NCI-H446 (cell line): ENCODE results near the gene UBE3D.
"Not testable (repeated sequence)": the region's sequence is repeated elsewhere in the genome, so short reads cannot be mapped to it uniquely, and the experiment has no call there.

Experiments used
- DNase-seq, 2 experiments: peaks; one replicate each; lab custom pipeline; 2025; lab: John Stamatoyannopoulos, UW

Gene UBE3D

DNA sequence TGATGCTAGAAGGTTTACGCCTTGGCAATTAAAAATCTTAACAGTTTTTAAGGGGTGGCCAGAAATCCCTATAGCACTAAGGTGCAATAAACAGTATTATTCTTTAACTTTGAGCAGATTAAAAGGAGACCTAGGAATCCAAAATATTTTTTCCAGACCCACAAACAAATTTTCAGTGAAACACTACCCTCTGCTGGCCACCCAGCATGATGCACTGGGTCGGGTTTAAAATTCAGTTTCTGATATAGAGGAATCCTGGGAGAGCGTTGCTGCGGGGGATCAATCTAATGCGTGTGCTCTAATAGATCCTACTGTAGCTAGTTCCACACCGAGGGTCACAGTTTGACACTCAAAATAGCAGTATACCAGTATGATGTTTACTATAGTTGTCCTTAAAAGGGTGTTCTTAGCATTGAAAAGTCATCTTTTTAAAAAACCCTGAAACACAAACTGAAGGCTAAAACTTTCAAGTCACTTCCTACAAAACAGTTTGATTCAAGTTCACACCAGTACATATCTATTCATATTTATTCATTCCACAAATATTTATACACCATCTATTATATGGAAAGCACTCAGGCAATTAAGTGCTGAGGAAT is 10.2 kb downstream of the UBE3D start:
- peak in 1 of 2 experiments; percentile 43 for DNase-seq

DNA sequence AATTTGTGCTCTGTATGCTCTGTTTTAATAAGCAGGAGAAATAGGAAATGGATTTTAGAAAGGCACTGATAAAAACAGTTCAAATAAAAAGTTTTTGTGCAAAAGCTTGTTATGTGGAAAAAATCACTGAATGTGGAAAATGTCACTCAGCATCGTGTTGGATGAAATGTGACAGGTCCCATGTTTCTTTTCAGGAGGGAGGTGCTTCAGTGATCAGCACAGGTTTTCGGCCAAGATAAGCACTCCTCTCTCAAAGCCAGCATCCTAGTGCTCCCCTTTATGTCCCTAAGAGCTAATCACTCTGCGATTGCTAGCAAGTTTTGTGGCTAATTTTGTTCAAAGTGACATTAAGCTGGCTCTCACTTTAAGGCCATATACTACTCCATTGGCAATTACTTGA is 12.0 kb downstream of the UBE3D start:
- no peak for DNase-seq

DNA sequence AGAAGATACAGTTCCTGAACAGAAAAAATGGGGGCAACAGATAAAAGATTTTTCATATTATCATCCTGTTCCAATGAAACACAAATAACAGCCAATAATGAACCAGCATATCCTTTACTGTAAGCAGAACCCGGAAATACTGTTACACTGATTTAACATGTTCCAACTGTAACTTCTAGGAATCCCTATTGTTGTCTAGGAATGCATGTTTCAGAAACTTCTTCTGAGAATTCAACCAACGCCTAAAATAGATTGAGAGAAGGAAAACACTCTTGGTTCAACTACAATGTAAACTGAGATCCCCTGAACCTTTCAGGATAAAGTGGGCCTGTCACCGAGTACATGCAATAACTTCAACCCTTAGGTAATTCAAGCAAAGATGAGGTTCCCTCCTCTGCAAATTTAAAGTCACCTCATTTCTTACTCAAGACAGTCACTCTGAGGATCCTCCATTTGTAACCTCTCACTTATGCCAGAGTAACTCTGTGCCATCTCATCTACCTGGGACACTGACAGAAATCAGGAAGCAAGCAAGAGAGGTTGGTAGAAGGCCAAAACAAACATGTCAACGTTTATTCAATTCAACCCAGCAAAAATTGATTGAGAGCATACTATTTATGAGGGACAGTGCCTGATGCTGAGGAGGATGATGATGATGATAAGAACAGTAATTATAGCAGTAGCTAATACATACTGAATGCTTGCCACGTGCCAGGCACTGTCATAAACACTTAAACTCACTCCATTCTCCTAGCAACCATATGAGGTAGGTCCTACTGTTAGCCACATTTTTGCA is 14.1 kb downstream of the UBE3D start:
- no peak for DNase-seq

DNA sequence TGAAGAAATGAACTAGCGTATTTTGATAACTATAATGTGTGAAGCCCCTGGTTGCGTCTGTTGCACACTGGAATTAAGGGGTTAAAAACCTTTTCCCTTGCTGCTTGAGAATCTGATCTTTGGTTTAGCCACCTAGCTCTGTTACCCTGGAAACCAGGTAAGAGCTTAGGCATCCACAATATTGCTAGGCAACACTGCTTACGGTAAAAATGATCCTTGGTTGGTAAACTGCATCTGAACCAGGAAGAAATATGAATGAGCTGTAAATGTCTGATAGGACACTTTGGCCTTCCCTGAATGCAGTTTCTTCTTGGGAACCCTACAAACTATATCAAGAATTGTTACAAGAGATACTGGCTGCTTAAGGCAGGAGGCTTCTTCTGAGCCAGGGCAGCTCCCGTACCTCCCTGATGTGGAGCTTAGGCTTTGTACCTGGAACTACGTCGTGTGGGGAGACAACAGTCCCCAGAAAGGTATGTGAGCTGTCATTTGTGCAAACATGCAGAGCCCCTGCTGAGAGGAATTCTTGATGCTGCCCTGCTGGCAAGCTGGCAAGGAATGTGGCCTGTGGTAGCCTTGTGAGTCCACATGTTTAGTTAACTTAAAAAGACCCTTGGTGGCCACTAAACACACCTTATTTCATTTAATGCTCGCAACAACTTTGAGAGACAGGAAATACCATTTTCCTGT is 18.4 kb downstream of the UBE3D start:
- no peak for DNase-seq

DNA sequence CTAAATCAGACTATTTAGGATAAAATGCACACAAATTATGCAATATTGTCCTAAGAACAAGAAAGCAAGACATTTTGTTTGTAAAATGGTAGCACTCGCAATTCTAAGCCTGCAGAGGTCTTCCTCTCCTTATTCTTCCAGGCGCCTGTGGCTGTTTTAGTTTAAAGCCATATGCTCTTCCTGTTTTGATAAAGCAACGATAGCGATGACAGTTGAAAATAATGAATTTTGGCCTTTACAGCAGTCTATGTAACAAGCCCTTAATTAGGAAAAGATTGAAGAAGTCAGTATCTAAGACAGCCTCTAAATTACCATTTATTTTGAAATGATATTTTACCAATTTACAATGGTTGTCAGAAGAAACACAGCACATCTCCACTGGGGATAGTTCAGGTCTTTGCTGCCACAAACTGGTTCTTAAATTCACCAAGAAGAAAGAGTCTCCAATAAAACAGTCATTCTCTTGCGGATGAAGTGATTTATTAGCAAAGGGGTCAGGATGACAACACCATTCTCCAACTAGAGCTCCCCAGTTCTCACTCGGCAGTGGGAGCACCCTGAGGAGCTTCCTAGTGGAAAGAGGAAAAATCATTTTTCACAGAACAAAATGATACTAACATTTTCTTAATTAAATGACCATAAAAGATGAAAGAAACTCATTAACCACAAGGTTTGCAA is 21.4 kb downstream of the UBE3D start:
- no peak for DNase-seq

DNA sequence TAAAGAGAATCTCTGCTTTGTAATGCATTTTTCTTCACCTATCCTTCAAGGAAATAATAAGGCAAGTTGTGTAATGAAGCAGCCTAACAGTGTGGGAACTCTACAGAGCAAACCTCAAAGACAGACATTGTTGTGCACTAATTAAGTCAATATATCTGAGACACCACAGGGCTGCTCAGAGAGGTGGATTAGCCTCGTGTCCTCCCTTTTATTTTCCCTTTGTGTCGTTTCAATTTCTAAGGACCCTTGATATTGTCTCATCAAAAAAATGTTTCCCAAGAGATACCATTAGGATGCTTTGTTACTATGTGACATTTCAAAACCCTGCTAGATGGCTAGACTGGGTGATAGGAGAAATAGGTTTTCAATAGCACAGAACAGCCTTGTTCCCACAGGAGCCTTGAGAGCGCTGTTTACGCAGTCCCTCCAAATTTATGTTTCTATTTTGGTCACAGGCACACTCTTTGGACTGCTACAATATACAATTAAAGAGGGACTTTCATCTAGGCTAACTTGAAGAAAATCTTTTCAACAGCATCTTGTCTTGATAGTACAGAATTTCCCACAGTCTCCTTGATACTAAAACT is 23.1 kb downstream of the UBE3D start:
- no peak for DNase-seq

DNA sequence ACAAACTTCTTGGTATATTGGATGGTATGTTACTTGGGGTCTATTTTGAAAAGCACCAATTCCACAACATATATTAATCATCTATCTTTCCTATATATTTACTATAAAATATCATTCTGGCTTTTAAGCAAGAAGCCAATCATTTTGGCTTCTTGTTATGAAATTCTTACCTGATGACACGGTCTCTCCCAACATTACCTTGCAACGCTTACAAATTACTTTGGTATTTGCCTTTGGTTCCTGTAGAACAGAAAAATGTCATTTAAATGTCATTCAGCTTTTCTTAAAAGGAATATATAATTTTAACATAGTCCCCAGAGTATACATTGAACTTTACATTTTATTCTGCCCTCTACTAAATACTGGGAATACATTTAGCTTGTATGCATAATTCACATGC is 27.4 kb downstream of the UBE3D start:
- DNase-seq: no peak

DNA sequence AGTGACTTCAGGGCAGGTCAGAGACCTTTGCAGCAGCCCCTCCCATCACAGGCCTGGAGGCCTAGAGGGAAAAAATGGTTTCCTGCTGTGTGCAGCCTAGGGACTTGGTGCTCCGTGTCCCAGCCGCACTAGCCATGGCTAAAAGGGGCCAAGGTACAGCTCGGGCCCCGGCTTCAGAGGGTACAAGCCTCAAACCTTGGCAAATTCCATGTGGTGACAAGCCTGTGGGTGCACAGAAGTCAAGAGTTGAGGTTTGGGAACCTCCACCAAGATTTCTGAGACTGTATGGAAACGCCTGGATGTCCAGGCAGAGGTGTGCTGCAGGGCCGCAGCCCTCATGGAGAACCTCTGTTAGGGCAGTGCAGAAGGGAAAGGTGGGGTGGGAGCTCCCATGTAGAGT is 34.0 kb downstream of the UBE3D start:
- no peak for DNase-seq

DNA sequence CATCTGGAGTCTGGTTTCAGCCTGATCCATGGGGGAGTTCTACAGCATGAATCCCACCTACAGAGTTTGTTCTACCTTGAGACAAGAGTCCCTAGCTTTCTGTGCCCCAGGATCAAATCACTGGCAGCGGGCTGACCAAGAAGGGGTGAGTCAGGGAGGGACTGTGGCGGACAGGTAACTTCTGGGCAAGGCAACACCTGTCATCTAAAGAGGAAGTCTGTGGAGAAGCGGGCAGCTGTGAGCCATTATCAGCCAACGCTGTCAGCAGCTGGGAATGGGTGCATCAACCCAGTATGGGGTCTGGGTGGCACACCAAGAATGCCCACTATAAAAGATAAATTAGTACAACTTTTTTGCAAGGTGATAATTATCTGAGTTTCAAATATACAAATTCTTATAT is 45.9 kb downstream of the UBE3D start:
- DNase-seq: no peak

DNA sequence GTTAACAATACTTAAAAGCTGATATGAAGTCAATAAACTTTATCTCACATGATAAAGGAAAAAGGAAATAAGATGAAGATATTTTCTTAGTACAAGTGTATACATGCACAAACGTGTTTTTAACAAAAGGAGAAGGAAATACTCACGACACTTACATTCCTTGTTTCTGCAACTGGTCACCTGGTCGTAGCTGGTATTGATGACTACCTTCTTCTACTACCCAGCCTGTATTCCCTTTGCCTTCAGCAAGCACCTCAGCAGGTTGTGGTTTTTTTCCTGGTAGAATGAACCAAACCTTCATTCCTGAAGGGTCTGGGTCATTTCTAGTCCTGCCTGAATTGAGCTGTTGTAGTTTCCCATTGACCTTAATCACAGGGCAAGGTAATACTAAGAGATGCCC is 54.5 kb downstream of the UBE3D start:
- DNase-seq: not testable (repeated sequence)

DNA sequence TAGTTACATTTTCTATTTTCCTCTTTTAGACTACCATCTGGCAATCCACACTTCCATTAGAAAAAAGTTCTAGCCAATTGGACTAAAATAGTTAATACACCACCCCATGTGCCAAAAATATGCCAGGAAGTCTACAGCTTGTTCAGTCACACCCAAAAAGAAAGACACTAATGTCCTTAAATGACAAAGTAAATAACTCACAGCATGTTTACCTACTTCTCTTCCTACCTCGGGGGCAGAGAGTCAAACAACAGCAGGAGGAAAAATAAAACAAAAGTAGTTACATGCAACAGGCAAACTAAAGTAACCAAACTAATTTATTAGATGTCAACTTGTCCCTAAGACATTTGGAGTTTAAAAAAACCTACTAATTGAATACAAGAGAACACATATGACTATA is 57.0 kb downstream of the UBE3D start:
- DNase-seq: peak in 1 of 2 experiments; percentile 2

DNA sequence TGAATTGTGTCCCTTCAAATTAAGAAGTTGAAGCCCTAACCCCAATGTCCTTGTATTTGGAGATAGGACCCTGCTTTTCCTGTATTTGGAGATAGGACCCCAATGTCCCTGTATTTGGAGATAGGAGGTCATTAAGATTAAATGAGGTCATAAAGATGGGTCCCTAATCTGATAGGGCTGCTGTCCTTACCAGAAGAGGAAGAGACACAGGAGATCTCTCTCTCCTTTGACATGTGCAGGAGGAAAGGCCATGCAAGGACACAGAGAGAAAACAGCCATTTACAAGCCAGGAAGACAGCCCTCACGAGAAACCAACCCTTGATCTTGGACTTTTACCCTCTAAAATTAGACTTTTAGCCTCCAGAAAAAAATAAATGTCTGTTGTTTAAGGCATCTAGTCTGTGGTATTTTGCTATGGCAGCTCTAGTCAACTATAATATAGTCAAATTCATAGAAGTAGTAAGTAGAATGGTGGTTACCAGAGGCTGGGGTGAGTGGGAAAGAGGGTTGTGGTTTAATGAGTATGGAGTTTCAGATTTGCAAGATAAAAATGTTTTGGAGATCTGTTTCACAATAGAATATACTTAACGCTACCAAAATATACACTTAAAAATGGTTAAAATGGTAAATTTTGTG is 59.3 kb downstream of the UBE3D start:
- no peak for DNase-seq

DNA sequence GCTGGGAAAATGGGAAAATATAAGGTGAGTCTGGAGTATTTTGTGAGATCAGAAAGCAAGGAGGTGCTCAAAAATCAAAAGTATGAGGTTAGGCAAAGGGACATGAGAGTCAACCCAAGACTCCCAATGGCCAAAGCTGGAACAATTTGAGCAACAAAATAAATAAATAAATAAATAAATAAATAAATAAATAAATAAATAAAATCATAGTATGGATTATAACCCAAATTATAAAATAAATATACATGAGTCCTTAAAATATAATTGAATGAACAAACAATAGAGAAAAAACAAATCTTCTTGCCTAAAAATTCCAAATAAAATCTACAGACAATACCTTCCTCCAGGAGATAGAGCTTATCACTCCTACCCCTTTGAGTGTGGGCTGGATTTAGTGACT is 69.5 kb downstream of the UBE3D start:
- DNase-seq: no peak

DNA sequence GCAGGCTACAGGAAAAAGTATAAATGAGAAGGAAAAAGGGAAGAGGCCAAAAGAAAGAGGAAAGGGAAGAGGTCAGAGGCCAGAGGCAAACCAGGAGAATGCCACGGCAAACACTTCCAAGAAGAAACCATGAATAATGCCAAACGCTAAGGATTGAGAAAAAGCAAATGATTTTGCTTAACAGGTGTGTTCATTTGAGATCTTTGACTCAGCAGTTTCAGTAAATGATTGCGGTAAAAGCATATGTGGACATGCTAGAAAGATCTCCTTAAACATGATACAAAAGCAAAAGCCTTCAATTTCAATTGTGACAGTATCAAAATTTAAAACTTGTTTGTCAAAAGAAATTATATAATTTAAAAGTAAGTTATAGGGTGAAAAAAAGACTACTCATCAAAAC is 70.6 kb downstream of the UBE3D start:
- no peak for DNase-seq

DNA sequence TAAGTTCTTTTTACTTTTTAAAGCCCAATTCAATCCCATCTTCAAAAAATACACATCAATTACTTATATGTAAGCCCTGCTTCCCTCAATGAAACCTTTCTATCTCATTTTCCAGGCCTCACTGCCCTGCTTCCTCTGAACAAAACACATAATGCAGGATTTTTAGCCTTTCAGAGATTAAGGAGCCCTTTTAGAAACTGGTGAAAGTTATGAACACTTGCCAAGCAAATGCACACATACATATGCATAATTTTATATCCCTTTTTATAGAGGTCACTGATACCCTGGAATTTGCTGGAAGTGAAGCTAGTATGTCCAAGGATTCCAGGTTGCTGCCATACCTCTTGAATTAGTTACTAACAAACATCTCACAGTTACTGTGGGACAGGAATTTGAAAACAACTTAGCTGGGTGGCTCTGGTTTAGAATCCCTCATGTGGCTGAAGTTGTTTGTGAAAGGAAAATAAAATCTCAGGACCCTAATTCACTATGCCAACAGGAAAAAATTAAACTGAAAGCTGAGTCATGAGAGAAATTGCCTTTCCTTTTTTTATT is 75.8 kb downstream of the UBE3D start:
- DNase-seq: no peak

DNA sequence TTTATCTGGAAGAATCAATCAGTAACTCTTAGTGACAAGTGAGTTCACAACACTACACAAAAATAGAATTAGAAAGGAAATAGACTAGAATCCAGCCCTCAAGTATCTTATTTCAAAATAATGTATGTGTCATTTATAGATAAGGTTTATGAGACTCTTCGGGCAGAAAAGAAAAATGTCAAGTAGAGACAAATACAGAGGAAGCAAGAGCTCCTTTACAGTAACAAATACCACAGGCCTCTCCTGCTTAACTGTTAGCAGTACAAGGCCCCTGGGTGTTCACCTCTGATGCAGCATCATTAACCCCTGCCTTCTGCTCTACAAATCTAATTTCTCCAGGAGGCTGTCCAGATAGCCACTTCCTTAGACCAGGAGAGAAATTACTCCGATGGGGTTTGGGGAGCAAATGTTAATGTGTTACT is 76.7 kb downstream of the UBE3D start:
- DNase-seq: no peak

DNA sequence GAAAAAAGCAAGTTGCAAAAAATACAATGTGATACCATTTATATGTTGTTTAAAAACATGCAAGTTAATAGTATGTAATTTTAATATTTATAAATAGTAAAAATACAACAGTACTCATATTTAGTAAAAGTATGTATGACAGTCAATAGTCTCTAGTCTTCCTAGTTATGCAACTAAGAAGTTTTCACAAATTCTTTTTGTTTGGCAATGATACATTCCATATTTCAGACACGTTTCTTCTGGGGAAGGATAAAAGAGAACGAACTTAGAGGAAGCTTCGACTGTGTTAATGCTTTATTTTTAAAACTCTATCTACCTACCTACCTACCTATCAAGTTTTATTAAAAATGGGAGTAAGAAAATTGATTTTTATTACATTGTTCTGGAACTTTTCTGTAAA is 77.7 kb downstream of the UBE3D start:
- DNase-seq: no peak

DNA sequence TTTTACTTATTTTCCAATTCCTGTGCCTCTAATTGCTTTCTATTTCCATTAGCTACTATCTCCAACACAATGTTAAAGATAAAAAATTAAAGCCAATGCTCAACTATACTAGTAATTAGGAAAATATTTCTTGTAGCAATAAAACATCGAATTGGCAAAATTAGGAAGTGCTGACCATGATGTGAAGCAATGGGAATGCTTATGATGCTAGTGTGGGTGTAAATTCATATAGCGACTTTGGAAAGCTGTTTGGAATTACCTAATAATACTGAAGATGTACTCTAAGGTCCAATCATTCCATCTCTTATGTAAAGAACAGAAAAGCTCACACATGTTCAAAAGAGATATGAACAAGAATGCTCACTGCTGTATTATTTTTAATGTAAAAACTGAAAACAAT is 78.2 kb downstream of the UBE3D start:
- no peak for DNase-seq

DNA sequence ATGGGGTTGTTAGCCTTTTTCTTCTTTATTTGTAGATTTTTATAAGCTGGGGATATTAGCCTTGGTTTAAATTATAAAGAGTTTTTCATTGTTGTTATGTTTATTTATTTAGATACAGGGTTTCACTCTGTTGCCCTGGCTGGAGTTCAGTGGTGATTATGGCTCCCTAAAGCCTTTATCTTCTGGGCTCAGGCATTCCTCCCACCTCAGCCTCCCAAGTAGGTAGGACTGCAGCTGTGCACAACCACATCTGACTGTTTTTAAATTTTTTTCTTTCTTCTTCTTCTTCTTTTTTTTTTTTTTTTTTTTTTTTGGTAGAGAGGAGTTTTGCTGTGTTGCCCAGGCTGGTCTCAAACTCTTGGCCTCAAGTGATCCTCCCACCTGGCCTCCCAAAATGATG is 80.9 kb downstream of the UBE3D start:
- DNase-seq: no peak

DNA sequence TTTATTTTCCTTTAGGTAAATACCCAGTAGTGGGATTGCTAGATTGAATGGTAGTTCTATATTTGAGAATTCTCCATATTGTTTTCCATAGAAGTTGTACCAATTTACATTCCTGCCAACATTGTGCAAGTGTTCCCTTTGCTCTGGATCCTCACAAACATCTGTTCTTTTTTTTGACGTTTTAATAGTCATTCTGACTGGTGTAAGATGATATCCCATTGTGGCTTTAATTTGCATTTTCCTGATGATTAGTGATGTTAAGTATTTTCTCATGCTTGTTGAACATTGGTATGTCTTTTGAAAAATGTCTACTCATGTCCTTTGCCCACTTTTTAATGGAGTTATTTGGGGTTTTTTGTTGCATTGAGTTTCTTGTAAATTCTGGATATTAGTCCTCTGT is 85.6 kb downstream of the UBE3D start:
- DNase-seq: no peak

DNA sequence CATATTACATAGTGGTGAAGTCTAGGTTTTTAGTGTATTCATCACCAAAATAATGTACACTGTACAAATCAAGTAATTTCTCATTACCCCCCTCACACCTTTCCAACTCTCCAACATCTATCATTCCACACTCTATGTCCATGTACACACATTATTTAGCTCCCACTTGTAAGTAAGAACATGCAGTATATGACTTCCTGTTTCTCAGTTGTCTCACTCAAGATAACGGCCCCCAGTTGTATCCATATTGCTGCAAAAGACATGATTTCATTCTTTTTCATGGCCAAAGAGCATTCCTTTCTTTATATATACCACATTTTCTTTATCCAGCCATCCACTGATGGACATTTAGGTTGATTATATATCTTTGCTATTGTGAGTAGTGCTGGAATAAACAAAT is 86.0 kb downstream of the UBE3D start:
- DNase-seq: no peak
